ENCODE measurements around the gene AJM1.

Gene AJM1

GRCh38 chr9:136890661-136891060, 48.4 kb downstream of the AJM1 start:
- H3K4me3 ChIP-seq (ENCODE audit: low read depth, low read length), result no peak overlapping the region
- no peak for DNase-seq (ENCODE audit: low read depth)
- TF ChIP-seq CTCF (IDR thresholded peaks at IDR 0.05; ENCODE audit: insufficient read depth, low read depth, low read length, missing control alignments), result no peak

All from GM12865 (cell line).